Choroid plexus epithelial cell (primary cell): ENCODE measurements around the gene HIVEP3.

Experiments used
- DNase-seq: peaks from one replicate; pipeline ENCODE4 v3.0.0-alpha.2; 2010; ENCODE audit warnings: low read depth
- H3K4me3 ChIP-seq: 2 replicates; pipeline ENCODE4 v1.5.1; 2011; ENCODE audit warnings: low read depth, mild to moderate bottlenecking, control low read depth, low read length, moderate library complexity
- TF ChIP-seq, protein P1 (sequence below): conservative IDR thresholded peaks from 2 replicates; pipeline ENCODE4 v1.5.1; 2011; ENCODE audit warnings: low read depth, mild to moderate bottlenecking, control low read depth, inconsistent platforms, low read length, moderate library complexity

Gene HIVEP3

DNA sequence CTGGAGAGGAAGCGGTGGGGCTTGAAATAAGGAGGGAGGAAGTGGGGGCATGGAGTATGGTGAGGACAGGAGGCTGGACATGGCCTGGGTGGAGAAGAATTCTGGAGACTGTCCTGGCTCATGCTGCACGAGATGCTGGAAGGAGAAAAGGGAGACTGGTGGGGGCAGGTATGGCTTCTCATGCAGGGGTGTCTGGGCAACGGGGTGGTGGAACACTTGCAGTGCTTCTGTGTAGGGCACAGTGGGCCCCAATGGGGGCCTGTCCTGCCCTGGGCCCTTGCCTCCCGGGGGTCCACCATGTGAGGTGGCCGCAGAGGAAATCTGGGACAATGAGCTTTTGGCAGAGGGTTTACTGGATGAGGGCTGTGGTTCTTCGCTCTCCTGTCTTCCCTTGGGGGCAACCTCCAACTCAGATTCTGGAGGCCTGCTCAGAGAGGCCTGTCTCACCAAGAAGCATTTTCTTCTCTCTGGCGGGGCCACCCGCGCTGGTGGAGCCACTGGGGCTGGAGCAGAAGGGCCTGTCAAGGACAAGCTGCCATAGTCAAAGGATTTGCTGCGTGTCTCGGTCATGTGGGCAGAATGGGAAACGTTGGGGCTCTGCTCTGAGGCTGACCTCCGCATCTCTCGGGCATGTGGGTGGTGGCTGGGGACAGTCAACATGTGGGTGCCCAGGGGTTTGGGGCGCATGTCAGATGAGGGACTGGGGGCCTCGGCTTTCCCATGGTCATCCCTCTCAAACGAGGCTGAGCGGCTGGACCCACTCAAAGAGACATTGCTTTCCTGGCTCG is 337.3 kb downstream of the HIVEP3 start:
- no peak overlapping the region for H3K4me3 ChIP-seq
- DNase-seq: no peak
- TF ChIP-seq, protein P1, sequence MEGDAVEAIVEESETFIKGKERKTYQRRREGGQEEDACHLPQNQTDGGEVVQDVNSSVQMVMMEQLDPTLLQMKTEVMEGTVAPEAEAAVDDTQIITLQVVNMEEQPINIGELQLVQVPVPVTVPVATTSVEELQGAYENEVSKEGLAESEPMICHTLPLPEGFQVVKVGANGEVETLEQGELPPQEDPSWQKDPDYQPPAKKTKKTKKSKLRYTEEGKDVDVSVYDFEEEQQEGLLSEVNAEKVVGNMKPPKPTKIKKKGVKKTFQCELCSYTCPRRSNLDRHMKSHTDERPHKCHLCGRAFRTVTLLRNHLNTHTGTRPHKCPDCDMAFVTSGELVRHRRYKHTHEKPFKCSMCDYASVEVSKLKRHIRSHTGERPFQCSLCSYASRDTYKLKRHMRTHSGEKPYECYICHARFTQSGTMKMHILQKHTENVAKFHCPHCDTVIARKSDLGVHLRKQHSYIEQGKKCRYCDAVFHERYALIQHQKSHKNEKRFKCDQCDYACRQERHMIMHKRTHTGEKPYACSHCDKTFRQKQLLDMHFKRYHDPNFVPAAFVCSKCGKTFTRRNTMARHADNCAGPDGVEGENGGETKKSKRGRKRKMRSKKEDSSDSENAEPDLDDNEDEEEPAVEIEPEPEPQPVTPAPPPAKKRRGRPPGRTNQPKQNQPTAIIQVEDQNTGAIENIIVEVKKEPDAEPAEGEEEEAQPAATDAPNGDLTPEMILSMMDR: no peak

- no peak for DNase-seq
- no peak overlapping the region for H3K4me3 ChIP-seq
- TF ChIP-seq, protein P1: no peak
Observed at GRCh38 chr1:41580520-41581172, 338.1 kb downstream of the HIVEP3 start.

- no peak for DNase-seq
- TF ChIP-seq, protein P1: no peak
- no peak overlapping the region for H3K4me3 ChIP-seq
Observed at GRCh38 chr1:41580021-41580420, 338.7 kb downstream of the HIVEP3 start.

DNA sequence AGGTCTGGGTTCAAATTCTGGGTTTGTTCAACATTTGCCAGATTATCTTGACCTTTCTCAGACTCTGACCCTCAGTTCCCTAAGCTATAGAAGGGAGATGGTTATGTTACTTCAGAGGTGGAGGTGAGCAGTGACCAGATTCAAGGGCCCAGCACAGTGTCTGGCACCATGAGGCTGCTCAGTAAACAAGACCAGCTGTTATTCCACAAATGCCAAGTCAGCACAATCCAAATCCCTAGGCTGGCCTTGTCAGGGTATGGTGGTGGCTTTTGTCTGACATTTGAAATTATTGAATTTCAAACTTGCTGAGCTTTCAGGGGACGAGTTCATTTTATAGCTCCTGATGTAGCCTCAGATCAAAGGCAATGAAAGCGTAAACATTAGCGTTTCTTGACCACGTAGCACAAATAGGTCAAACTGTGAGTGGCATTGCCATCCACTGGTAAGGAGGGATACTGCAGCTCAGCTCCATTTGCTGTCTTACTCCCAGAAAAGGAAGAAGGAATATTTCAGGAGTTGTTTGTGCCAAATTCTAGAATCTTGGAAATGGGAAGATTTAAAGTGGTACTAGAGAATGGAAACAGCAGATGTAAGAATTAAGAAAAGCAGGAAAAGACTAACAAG is 339.9 kb downstream of the HIVEP3 start:
- DNase-seq: peak; percentile 65
- H3K4me3 ChIP-seq: no peak overlapping the region
- TF ChIP-seq, protein P1: peak; percentile 76

GRCh38 chr1:41576620-41577019 is 342.1 kb downstream of the HIVEP3 start:
- TF ChIP-seq, protein P1: no peak

GRCh38 chr1:41576206-41576605 is 342.5 kb downstream of the HIVEP3 start:
- H3K4me3 ChIP-seq: no peak overlapping the region
- DNase-seq: no peak
- TF ChIP-seq, protein P1: no peak

More at GRCh38 chr1:41576620-41577019, 342.1 kb downstream of the HIVEP3 start:
- H3K4me3 ChIP-seq: no peak overlapping the region
- no peak for DNase-seq
